Occipital lobe (tissue), 2 donors: ENCODE data around the gene OCIAD1. TPM values are rescaled to one million over a fixed set of nuclear protein-coding genes. Genes with fewer than 3 reads are reported as not detected.
A peak's percentile ranks its signal among the peaks of the same experiment; 100 is the strongest.
"Not testable (repeated sequence)": the region's sequence is repeated elsewhere in the genome, so short reads cannot be mapped to it uniquely, and the experiment has no call there.

ENCODE experiments used
- DNase-seq: peaks from one replicate; lab custom pipeline; 2025; lab: John Stamatoyannopoulos, UW
- total RNA-seq: library from RNA; depleted of rRNA; stranded (reverse); fragments of >200 nt; gene quantifications from one replicate; pipeline ENCODE4 v1.2.3, GENCODE V29; 2014

The OCIAD1 gene, protein sequence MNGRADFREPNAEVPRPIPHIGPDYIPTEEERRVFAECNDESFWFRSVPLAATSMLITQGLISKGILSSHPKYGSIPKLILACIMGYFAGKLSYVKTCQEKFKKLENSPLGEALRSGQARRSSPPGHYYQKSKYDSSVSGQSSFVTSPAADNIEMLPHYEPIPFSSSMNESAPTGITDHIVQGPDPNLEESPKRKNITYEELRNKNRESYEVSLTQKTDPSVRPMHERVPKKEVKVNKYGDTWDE
- total RNA-seq, result 144 TPM

GRCh38 chr4:48830706-48831531, at the start of gene OCIAD1:
TSS of gene OCIAD1 (plus strand) at chr4:48831088. CDS start at chr4:48832625, 1,537 bp downstream.
- peak; percentile 94 for DNase-seq

- no peak for DNase-seq
Observed at GRCh38 chr4:48781968-48782367, 48.9 kb upstream of the OCIAD1 start.

DNA sequence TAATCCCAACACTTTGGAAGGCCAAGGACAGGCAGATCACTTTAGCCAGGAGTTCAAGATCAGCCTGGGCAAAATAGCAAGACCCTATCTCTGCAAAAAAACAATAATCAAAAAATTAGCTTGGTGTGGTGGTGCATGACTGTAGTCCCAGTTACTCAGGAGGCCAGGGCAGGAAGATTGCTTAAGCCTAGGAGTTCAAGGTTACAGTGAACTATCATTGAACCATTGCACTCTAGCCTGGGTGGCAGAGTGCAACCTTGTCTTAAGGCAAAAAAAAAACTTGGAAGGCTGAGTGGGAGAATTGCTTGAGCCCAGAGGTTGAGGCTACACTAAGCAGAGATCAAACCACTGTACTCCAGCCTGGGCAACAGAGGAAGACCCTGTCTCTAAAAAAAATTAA, 45.6 kb upstream of the OCIAD1 start:
- no peak for DNase-seq

DNA sequence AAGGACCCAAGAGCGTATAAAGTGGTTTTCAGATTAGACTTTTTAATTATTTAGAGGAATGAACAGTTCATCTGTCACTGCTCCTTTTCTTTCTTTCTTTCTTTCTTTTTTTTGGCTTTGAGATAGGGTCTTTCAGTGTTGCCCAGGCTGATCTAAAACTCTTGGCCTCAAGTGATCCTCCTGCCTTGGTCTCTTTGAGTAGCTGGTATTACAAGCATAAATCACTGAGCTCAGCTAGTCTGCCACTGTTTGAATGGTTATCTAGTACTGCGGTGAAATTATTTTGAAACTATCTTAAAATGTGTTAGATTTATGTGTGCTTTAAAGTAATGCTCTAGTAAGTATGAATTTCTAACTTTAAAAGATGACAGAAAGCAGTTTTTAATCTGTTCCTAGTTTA, 44.3 kb upstream of the OCIAD1 start:
- DNase-seq, result no peak

- DNase-seq, result peak; percentile 1
Observed at GRCh38 chr4:48787056-48787455, 43.8 kb upstream of the OCIAD1 start.

DNA sequence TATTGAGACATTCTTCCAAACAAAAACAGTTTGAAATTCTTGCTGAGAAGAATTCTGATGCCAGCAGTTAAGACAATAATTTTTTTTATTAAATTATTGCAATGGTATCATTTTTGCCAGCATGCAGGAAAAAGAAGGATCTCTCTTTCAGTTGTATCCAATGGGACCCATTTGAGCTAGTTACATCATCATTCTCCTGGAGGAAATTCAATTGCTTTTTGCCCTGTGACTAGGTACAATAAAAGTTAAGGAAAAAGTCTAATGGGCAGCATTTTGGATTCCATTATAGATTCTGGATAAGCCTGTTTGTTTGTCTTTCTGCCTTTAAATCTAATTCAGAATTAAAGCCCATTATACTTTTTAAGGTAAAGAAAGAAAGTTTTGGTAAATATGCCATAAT, 40.3 kb upstream of the OCIAD1 start:
- no peak for DNase-seq

DNA sequence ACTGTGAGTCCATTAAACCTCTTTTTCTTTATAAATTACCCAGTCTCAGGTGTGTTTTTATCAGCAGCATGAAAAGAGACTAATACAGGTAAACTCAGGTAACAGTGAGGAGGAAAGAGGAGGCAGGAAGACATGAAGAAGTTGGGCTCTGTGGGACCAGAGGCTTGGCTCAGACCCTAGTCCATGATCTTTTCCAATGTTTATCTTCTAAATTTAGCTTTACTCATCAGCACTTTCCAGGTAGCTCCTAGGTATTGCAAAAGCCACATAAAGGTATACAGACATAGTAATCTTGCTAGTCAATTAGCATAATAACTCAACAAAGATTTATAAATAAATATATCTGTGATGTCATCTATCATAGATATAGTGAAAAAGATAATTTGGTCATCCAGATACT, 39.6 kb upstream of the OCIAD1 start:
- no peak for DNase-seq

GRCh38 chr4:48792348-48793006, 38.4 kb upstream of the OCIAD1 start:
- no peak for DNase-seq

DNA sequence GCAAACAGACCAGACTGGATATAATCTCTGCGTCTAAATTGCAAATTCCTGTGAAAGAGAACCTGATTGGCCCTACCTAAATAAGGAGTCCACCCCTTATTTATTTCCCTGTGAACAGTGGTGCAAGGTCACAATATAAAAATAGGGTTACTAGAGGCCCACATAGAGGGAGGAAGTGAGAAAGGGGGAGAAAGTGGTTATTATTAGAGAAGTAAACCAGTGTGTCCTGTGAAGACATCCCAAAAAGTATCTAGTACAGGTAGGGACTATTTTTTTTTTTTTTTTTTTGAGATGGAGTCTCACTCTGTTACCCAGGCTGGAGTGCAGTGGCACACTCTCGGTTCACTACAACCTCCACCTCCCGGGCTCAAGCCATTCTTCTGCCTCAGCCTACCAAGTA, 35.8 kb upstream of the OCIAD1 start:
- DNase-seq, result no peak

DNA sequence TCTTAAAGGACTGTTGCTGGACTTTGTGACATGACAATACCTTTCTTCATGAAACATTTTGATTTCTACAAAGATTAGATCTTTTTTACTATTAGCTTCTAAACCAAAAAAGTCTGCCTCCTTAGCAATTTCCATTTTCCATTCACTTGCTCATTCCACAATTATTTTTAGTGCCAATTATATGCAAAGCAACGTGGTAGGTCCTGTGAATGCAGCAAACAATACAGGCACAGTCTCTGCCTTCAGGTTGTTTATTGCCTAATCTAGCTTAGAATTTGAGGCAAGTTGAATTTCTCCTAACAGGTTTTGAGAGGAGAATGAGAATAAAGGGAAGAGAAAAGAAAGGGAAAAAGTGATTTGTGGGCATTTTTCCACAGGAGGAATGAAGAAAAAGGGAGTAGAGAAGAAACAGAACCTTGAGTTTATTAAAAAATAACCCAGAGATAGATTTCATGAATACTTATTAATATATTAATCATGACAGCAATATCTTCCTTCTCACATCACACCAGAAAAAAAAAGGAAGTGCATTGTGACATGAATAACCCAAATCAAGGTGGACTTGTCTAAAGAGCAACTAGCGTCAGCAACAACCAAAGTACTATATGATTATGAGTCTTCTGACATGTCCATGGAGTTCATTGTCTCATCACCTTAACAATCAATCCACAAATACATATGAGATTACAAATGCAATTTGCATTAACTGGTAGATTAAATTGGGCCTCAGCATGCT, 34.5 kb upstream of the OCIAD1 start:
- DNase-seq, result no peak

GRCh38 chr4:48796927-48797679, 33.8 kb upstream of the OCIAD1 start:
- no peak for DNase-seq

GRCh38 chr4:48798117-48798516, 32.8 kb upstream of the OCIAD1 start:
- DNase-seq, result no peak

DNA sequence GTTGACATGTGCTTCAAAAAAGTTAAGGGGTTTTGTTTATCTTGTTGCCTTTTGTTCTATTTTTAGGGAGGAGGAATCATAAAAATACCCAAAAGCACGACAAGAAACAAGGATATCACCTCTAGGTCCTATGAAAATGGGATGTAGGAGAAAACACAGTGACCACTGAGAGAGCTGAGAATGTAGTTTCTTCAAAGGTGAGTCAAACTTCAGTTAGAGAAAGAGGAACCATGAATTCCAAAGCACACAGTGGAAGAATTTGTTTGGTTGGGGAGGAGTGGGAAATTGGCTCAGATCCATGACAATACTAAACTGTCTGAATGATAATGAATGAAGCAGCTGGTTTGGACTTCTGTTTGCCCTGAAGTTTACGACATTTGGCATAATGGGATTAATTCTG, 31.7 kb upstream of the OCIAD1 start:
- DNase-seq, result no peak

- not testable (repeated sequence) for DNase-seq
Observed at GRCh38 chr4:48800155-48800554, 30.7 kb upstream of the OCIAD1 start.

DNA sequence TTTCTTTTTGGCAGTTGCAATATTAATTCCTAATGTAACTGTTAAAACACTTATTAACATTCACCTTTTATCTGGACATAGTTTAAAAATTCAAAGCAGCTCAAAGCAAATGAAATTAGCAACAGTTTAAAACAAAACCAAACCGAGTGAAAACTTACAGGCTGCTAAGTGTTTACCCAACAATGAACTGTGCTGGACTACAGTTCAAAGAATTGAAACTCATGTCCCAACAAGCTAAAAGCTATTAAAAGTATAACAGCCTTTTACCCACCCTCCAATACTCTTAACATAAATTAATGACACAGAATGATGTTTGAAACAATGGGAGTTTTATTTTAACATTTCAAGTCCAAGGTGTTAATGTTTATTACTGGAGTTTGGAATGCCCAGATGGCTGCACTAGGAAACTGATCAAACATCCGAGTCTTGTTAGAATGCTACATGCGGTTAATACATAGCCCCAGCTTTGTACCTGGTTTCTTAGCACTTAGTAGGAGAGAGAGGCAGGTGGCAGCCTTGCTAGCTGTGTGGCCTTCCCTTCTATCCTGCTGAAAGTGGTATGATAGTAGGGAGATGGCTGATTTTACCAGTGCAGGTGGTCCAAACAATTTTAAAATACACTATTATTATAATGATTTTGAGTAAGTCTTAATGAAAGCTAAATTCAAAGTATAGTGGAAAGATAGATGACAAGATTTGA, 29.7 kb upstream of the OCIAD1 start:
- DNase-seq, result no peak

- DNase-seq, result no peak
Observed at GRCh38 chr4:48804584-48805301, 26.1 kb upstream of the OCIAD1 start.

- no peak for DNase-seq
Observed at GRCh38 chr4:48812866-48813265, 18.0 kb upstream of the OCIAD1 start.

DNA sequence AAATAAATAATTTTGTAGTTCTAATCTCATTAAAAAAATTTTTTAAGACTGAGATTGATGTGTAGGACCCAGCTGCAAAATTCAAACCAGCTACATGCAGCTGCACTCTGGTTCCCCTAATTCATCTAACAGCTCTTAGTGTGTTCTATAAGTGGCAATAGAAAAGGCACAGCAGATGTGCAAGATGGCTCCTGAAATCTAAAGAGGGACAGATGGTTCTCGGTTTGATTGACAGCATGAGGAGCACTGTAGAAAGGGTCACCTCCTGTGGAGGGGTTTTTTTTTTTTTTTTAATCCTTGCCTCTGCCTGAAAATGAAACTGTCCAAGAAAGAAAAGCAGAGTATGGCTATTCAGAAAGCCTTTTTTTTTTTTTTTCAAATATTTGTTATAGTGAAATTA, 16.9 kb upstream of the OCIAD1 start:
- DNase-seq, result no peak

DNA sequence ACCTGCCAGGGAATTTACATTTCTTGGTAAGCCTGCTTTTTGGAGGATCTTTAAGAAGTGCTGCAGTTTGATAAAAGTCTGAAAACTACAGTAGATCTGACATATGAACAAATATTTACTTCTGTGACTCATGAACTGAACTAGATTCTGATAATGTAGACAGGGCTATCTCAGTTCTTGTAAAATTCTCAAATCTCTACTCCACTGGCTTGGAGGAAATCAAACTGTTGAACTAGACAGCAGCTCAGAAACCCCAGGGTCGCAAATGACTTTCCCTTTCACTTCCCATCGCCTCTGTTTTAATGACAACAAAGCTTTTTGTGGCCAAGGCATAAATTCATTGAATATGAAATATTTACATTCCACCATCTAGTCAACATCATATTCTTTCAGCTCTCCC, 15.4 kb upstream of the OCIAD1 start:
- DNase-seq, result no peak

DNA sequence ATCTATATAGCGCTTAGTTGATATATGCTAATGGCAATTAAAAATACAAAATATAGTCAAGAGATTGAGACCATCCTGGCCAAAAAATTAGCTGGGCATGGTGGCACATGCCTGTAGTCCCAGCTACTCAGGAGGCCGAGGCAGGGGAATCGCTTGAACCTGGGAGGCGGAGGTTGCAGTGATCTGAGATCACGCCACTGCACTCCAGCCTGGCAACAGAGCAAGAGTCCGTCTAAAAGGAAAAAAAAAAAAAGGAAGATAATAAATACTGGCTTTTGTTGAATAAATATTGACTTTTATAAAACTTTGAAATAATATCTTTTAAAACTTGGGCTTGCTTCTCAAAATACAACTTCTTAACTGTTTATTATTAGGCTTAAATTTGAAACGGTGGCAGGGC, 14.6 kb upstream of the OCIAD1 start:
- not testable (repeated sequence) for DNase-seq
